Fibroblast of mammary gland (primary cell): ENCODE measurements around the gene COQ10B.
"Not testable (repeated sequence)": the region's sequence is repeated elsewhere in the genome, so short reads cannot be mapped to it uniquely, and the experiment has no call there.

Experiments
- DNase-seq: peaks from one replicate; pipeline ENCODE4 v3.0.0-alpha.2; 2010; ENCODE audit warnings: low read depth
- H3K4me3 ChIP-seq: 2 replicates; pipeline ENCODE4 v1.5.1; 2011; ENCODE audit warnings: low read depth, mild to moderate bottlenecking, low read length, moderate library complexity; ENCODE audit not compliant: control insufficient read depth
- TF ChIP-seq, protein P1 (sequence below): conservative IDR thresholded peaks from 2 replicates; pipeline ENCODE4 v1.5.1; 2011; ENCODE audit warnings: low read depth, low read length, inconsistent platforms; ENCODE audit not compliant: control insufficient read depth, insufficient read depth

The COQ10B gene

DNA sequence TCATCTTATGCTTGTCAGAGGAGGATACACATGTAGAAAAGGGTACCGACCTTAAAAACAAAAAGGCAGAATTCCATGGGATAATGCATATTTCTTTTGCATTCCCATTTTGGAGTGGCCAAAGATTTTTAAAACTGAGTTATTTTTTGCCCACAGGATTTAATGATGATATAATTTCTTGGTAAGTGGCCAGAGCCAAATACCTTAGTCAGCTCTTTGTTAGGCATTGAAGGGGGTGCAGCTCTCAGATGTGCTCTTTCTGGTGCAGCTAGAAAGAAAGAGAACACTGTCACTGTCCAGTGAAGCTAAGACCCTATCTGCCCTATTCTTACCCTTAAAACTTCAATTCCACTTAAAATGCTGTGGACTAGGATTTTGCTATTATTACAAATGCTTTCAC, 10.8 kb downstream of the COQ10B start:
- DNase-seq, result peak; percentile 16
- H3K4me3 ChIP-seq, result no peak overlapping the region
- TF ChIP-seq, protein P1, sequence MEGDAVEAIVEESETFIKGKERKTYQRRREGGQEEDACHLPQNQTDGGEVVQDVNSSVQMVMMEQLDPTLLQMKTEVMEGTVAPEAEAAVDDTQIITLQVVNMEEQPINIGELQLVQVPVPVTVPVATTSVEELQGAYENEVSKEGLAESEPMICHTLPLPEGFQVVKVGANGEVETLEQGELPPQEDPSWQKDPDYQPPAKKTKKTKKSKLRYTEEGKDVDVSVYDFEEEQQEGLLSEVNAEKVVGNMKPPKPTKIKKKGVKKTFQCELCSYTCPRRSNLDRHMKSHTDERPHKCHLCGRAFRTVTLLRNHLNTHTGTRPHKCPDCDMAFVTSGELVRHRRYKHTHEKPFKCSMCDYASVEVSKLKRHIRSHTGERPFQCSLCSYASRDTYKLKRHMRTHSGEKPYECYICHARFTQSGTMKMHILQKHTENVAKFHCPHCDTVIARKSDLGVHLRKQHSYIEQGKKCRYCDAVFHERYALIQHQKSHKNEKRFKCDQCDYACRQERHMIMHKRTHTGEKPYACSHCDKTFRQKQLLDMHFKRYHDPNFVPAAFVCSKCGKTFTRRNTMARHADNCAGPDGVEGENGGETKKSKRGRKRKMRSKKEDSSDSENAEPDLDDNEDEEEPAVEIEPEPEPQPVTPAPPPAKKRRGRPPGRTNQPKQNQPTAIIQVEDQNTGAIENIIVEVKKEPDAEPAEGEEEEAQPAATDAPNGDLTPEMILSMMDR, result no peak

DNA sequence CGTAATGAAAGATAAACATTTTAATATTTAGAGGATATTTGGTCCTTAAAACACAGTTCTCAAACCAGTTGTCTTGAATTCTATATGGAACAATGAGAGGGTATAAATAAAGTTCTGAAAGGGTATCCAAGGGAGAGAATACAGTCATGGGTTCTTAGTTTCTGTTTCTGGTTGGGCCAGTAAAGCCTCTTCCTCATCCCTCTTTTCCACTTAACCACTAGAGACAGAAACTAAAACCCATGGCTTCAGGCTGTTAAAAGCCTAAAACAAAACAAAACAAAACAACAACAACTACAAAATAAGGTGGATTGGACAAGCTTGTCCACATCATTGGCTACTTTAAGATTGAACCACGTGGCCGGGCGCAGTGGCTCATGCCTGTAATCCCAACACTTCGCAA, 18.8 kb downstream of the COQ10B start:
- H3K4me3 ChIP-seq, result no peak overlapping the region
- no peak for DNase-seq
- TF ChIP-seq, protein P1, result no peak

DNA sequence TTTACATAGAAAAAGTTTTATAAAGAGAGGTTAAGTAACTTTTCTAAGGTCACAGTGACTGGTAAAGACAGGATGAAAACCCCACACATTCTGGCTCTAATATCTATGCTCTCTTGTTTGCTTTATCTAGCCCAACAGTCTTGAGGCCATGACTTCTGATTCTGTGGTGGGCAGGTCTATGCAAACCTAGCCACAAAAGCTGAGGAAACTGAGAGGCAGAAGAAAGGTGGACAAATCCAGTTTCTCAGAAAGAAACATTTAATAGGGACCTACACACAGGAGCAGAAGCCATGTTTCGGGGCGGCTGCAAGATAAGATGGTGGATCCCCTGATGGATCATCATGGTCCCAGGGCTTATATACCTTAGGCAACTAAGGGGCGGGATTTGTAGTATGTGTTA, 24.4 kb downstream of the COQ10B start:
- no peak overlapping the region for H3K4me3 ChIP-seq
- no peak for DNase-seq
- TF ChIP-seq, protein P1, result no peak

DNA sequence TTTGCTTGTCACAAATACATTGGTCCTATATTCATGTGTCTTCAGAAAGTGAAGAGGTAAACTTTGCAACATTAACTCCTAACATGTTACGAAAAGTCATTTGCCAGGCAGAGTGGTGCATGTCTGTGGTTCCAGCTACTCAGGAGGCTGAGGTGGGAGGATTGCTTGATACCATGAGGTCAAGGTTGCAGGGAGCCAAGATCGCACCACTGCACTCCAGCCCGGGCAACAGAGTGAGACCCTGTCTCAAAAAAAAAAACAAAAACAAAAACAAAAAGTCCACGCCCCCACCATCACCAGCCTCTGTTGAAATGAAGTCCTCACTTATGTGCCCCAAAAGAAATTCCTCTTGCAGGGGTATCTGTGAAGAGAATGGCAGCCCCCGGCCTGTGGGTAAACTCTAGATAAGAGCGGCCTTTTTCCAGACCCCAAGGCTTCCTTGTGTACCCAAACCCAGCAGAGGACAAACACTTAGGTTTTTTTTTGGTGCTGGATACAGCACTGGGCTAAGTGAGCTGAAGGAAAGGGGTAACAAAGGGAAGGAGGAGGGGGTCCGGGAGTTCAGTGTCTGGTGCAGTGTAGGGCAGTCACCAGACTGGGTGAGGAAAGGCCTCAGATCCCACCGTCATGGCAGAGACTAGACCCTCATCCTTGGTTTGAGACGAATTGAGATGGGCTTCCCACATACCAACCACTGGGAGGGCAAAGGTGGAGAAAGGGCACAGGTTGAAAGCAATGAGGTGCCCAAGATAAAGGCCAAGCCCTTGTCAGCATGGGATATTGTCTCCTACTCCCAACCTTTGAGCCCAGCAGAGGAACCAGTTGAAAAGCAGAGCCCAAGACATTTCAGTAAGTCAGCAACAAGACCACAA, 27.0 kb downstream of the COQ10B start:
- H3K4me3 ChIP-seq, result no peak overlapping the region
- TF ChIP-seq, protein P1, result no peak
- DNase-seq, result no peak

DNA sequence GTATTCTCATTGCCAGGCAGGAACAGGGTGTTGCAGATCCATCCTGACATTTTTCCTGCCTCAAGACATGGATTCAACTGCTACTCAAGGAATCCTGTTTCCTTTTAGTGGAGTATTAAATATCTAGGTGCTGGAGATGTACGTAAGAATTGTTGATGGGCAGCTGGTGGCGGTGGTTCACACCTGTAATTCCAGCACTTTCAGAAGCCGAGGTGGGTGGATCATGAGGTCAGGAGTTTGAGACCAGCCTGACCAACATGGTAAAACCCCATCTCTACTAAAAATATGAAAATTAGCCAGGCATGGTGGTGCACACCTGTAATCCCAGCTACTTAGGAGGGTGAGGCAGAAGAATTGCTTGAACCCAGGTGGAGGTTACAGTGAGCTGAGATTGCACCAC, 30.9 kb downstream of the COQ10B start:
- DNase-seq, H3K4me3 ChIP-seq: not testable (repeated sequence)

DNA sequence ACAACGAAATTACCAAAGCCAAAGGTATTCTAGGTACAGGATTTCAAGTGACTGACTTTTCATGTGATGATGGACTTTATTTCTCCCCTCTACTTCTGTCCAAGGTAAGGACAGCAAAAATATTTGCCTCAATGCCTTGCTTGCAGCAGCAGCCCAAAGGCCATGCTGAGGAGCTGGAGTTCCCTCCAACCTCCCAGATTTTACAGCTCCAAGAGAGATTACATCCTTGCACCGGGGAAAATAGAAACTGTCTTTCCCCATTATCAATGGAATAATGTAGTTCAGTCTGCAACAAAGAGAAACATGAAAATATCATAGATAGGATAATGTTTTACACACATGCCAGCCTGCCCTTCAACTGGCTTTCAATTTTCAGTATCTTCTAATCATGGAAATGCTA, 32.8 kb downstream of the COQ10B start:
- DNase-seq, result no peak
- TF ChIP-seq, protein P1, result no peak
- H3K4me3 ChIP-seq, result no peak overlapping the region

DNA sequence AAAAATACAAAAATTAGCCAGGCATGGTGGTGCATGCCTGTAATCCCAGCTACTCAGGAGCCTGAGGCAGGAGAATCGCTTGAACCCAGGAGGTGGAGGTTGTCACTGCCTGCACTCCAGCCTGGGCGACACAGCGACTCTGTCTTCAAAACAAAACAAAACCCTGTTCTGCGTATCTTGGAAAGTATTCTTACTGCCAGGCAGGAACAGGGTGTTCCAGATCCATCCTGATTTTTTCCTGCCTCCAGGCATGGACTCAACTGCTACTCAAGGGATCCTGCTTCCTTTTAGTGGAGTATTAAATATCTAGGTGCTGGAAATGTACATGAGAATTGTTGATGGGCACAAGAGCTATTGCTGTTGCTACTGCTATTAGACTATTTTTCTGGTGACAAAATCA, 34.0 kb downstream of the COQ10B start:
- no peak for DNase-seq
- no peak overlapping the region for H3K4me3 ChIP-seq
- TF ChIP-seq, protein P1, result no peak
